ENCODE results near the gene GABRG3.

GABRG3 gene

DNA sequence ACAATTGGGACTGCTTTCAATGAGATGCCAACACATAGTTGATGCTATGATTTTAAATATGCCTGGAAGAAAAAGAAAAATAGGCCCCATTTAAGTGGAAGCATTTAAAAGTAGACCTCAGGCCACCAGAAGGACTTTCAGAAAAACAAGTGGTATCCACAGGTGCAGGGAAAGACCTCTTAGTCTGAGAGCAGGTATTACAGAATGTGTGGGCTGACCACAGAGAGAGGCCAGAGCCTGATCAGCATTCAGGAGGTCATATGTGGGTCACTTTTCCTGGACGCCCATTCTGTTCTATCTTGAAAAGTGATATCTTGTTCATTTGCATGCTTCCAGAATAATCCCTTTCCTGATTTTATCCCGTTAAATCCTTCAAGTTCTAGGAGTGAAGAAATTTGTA is 95.5 kb downstream of the GABRG3 start:
- H3K4me3 ChIP-seq (ENCODE audit: low read depth, low read length) = no peak overlapping the region
- TF ChIP-seq, protein P1, sequence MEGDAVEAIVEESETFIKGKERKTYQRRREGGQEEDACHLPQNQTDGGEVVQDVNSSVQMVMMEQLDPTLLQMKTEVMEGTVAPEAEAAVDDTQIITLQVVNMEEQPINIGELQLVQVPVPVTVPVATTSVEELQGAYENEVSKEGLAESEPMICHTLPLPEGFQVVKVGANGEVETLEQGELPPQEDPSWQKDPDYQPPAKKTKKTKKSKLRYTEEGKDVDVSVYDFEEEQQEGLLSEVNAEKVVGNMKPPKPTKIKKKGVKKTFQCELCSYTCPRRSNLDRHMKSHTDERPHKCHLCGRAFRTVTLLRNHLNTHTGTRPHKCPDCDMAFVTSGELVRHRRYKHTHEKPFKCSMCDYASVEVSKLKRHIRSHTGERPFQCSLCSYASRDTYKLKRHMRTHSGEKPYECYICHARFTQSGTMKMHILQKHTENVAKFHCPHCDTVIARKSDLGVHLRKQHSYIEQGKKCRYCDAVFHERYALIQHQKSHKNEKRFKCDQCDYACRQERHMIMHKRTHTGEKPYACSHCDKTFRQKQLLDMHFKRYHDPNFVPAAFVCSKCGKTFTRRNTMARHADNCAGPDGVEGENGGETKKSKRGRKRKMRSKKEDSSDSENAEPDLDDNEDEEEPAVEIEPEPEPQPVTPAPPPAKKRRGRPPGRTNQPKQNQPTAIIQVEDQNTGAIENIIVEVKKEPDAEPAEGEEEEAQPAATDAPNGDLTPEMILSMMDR (IDR thresholded peaks at IDR 0.05; ENCODE audit: borderline replicate concordance, insufficient read depth, low read depth, low read length) = no peak

DNA sequence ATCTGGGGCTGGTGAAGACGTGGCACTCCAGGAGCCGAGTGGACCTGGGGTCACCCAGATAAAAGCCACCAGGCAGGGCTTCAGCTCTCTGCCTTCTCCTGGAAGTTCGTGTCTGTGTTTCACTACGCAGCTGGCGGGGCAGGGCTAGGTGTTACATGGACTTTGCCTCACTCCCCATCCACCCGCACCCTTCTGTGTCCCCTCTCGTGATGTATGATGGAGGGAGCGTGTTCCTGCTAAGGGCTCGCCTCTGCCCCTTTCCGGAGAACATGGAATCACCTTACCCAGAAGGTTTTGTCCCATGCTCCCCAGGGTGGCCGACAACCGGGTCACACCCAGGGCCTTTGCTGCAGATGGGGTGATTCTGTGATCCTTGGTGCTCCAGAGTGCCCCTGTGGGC is 96.2 kb downstream of the GABRG3 start:
- TF ChIP-seq, protein P1 (IDR thresholded peaks at IDR 0.05; ENCODE audit: borderline replicate concordance, insufficient read depth, low read depth, low read length) = no peak
- H3K4me3 ChIP-seq (ENCODE audit: low read depth, low read length) = no peak overlapping the region

DNA sequence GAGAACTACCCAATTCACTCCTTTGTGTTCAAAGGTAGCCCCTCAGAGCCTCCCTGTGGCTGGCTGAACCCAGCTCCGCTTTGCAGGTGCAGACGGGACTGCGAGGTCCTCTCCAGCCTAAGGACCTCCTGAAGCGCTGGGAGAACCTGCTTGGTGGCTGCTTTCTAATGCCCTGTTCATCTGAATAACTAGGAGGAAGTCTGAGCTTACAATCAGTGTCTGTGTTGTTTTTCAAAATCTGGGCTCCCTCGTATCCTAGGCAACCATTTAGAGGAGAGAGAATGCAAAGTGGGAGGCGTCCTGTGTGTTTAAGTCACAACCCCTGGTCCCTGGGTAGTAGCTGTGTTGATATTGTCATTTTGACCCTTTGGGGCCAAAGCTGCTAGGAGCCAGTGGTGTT is 99.9 kb downstream of the GABRG3 start:
- TF ChIP-seq, protein P1 (IDR thresholded peaks at IDR 0.05; ENCODE audit: borderline replicate concordance, insufficient read depth, low read depth, low read length) = no peak
- H3K4me3 ChIP-seq (ENCODE audit: low read depth, low read length) = no peak overlapping the region

DNA sequence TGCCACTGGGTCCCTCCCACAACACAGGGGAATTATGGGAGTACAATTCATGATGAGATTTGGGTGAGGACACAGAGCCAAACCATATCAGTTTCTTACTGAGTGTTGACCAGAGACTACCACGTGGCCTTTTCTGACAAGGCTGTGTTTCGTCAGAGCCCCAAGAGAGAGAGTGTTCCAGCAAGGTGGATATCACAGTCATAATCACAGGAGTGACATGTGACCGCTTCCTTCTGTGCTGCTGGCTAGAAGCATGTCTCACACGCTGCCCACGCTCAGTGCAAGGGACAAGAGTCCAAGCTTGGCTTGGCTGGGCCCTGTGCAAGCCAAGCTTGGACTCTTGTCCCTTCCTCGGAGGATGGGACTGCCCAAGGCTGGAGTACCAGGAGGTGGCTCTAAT is 103.2 kb downstream of the GABRG3 start:
- no peak overlapping the region for H3K4me3 ChIP-seq (ENCODE audit: low read depth, low read length)
- TF ChIP-seq, protein P1 (IDR thresholded peaks at IDR 0.05; ENCODE audit: borderline replicate concordance, insufficient read depth, low read depth, low read length) = no peak

DNA sequence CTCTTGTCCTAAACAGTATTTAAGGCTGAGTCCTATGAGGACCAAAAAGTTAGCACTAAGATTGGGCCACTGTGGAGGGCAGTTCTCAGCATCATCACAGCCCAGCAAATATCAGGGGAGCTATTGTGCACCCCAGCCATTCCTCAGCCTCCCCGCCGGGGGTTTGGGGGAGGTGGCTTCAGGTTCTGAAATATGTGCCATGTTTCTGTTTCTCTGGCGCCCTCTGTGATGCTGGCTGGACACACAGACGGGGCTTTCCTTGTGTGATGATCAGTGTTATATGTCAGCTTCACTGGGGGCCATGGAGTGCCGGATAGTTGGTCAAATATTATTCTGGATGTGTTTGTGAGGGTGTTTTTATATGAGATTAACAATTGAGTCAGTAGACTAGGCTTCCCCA is 106.8 kb downstream of the GABRG3 start:
- TF ChIP-seq, protein P1 (IDR thresholded peaks at IDR 0.05; ENCODE audit: borderline replicate concordance, insufficient read depth, low read depth, low read length) = no peak
- H3K4me3 ChIP-seq (ENCODE audit: low read depth, low read length) = no peak overlapping the region

DNA sequence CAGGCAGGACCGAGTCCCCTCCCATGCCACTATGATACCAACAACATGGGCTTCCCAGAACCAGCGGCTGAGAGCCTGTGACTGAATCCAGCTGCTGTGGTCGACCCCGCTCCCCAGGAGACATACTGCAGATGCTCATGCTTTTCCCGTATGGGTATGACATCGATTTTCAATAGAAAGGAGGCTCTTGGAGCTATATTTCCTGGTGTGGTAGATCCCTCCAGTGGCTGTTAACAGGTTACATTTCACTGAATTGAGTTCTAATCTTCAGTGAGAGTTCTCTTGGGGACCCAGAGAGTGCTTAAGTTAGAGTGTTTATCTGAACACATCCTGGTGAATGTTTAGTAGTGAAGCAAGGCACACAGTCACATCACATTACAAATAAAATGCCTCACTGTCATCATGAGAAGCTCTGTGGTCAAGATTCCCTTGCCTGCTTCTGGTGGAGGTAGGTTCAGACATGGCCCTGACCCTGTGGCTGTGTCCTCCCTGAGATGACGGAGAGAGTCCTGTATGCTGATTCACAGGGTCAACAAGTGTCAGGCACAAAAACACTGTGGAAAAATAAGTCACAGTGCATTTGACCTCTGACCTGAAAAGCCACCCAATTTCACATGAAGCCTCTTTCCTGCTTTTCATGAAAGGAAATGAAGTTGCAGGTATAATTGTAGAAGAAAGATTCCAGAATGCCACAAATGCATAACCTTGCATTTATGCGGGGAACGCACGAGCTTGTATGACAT is 110.9 kb downstream of the GABRG3 start:
- H3K4me3 ChIP-seq (ENCODE audit: low read depth, low read length) = no peak overlapping the region
- TF ChIP-seq, protein P1 (IDR thresholded peaks at IDR 0.05; ENCODE audit: borderline replicate concordance, insufficient read depth, low read depth, low read length) = no peak

DNA sequence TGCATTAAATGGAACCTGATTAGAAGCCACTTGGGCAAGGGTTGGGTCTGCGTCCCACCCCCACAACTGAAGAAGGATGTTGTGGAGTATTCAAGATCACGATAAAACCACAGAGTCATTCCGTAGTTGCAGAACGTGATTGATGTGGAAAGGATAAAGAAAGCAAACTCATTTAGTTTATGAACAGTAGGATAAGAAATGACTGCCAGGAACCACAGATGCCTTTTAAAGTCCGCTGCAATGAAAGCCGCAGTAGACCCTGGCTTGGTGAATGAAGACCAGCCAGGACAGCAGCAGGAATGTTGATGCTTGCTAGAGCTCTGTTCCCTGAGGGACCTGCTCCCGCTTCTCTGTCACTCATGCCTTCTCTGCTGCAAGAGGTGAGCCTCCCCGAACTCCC is 111.5 kb downstream of the GABRG3 start:
- no peak overlapping the region for H3K4me3 ChIP-seq (ENCODE audit: low read depth, low read length)
- TF ChIP-seq, protein P1 (IDR thresholded peaks at IDR 0.05; ENCODE audit: borderline replicate concordance, insufficient read depth, low read depth, low read length) = no peak

All from GM12875 (cell line).